Smooth muscle cell of the brain vasculature (primary cell): ENCODE data around the gene BEST4.
"Not testable (repeated sequence)": the region's sequence is repeated elsewhere in the genome, so short reads cannot be mapped to it uniquely, and the experiment has no call there.

Experiments used
- DNase-seq: peaks from one replicate; pipeline ENCODE4 v3.0.0-alpha.2; 2012; ENCODE audit warnings: low read depth, low spot score

The BEST4 gene

GRCh38 chr1:44777969-44778635, 9.9 kb downstream of the BEST4 start:
- DNase-seq: no peak

GRCh38 chr1:44777547-44777946, 10.4 kb downstream of the BEST4 start:
- DNase-seq: no peak

GRCh38 chr1:44776730-44777068, 11.3 kb downstream of the BEST4 start:
- no peak for DNase-seq

- DNase-seq: no peak
These were observed 11.8 kb downstream of the BEST4 start for GRCh38 chr1:44775930-44776729.

- peak; percentile 86 for DNase-seq
These were observed 12.7 kb downstream of the BEST4 start, which contains the start of gene RPS8 for GRCh38 chr1:44775078-44775929. Gene RPS8, plus strand, starts transcription at chr1:44775540. Its CDS starts 57 bp downstream, at chr1:44775597.

- not testable (repeated sequence) for DNase-seq
These were observed 21.5 kb downstream of the BEST4 start for GRCh38 chr1:44766421-44766820.

GRCh38 chr1:44760876-44761275, 27.1 kb downstream of the BEST4 start:
- no peak for DNase-seq

GRCh38 chr1:44759077-44759476, 28.9 kb downstream of the BEST4 start:
- DNase-seq: no peak

GRCh38 chr1:44757420-44757819, 30.6 kb downstream of the BEST4 start:
- no peak for DNase-seq

GRCh38 chr1:44747878-44748277, 40.1 kb downstream of the BEST4 start:
- DNase-seq: no peak

- DNase-seq: no peak
These were observed 44.8 kb downstream of the BEST4 start for GRCh38 chr1:44743211-44743610.

GRCh38 chr1:44740179-44740617, 47.8 kb downstream of the BEST4 start:
- no peak for DNase-seq

GRCh38 chr1:44739307-44740178, 48.4 kb downstream of the BEST4 start, which contains the start of gene KIF2C:
Gene KIF2C, plus strand, starts transcription at chr1:44739837. Its CDS starts 96 bp downstream, at chr1:44739933.
- peak; percentile 96 for DNase-seq

GRCh38 chr1:44738953-44739306, 49.0 kb downstream of the BEST4 start:
- DNase-seq: not testable (repeated sequence)

GRCh38 chr1:44735992-44736391, 52.0 kb downstream of the BEST4 start:
- no peak for DNase-seq

GRCh38 chr1:44733784-44734183, 54.2 kb downstream of the BEST4 start:
- no peak for DNase-seq
